ENCODE measurements around the gene SAMD8. TPM values are rescaled to one million over a fixed set of nuclear protein-coding genes. Genes with fewer than 3 reads are reported as not detected.
"Not testable (repeated sequence)": the region's sequence is repeated elsewhere in the genome, so short reads cannot be mapped to it uniquely, and the experiment has no call there.

SAMD8 gene
- total and polyA plus RNA-seq, 2 experiments from 2014 or later = 10.7 to 29.2 TPM

GRCh38 chr10:75123088-75123682, 11.7 kb downstream of the SAMD8 start:
- Histone ChIP-seq H3K4me1 (ENCODE audit: insufficient read depth) (peaks cover 16% of the 10 kb centered on the region), H4K20me1 (ENCODE audit: insufficient read depth, poor library complexity, severe bottlenecking) (peaks cover 34% of the 10 kb centered on the region), H2AFZ (no peak overlapping the region), H3K9me2 (replicated peaks; ENCODE audit: insufficient read depth) (no peaks in the 10 kb centered on the region), H3K9me3 (ENCODE audit: low read depth) (no peaks in the 10 kb centered on the region), H3K79me2 (peaks cover 92% of the 10 kb centered on the region), H3K4me3 (no peak overlapping the region), H3K27ac (no peak overlapping the region), H3K27me3 (no peaks in the 10 kb centered on the region), H3K36me3 (replicated peaks; ENCODE audit: insufficient read depth, low read depth) (no peaks in the 10 kb centered on the region), H3K4me2 (no peak overlapping the region)
- TF ChIP-seq EZH2 (IDR thresholded peaks at IDR 0.05; ENCODE audit: borderline replicate concordance) = no peak
- TF ChIP-seq CTCF (IDR thresholded peaks at IDR 0.05; ENCODE audit: poor library complexity) = no peak
- TF ChIP-seq EZH2phosphoT487 (IDR thresholded peaks at IDR 0.05; ENCODE audit: low read depth, severe bottlenecking, unreplicated experiment) = no peak
- no peak for DNase-seq (ENCODE audit: low spot score)
- 81% methylated on average over 4 of the region's 4 CpGs for WGBS (ENCODE audit: low lambda C conversion rate, missing lambda C conversion rate)

- DNase-seq (ENCODE audit: low spot score) = no peak
- peaks cover 13% of the 10 kb centered on the region for H3K4me1 ChIP-seq (ENCODE audit: insufficient read depth)
- H4K20me1 ChIP-seq (ENCODE audit: insufficient read depth, poor library complexity, severe bottlenecking) = peaks cover 26% of the 10 kb centered on the region
- H3K9me2 ChIP-seq (replicated peaks; ENCODE audit: insufficient read depth) = no peaks in the 10 kb centered on the region
- WGBS (ENCODE audit: low lambda C conversion rate, missing lambda C conversion rate) = 91% methylated on average over 2 of the region's 2 CpGs
- no peak overlapping the region for H3K4me3 ChIP-seq
- H2AFZ ChIP-seq = no peak overlapping the region
- no peaks in the 10 kb centered on the region for H3K9me3 ChIP-seq (ENCODE audit: low read depth)
- no peaks in the 10 kb centered on the region for H3K27me3 ChIP-seq
- H3K27ac ChIP-seq = no peak overlapping the region
- H3K36me3 ChIP-seq (replicated peaks; ENCODE audit: insufficient read depth, low read depth) = no peaks in the 10 kb centered on the region
- TF ChIP-seq EZH2 (IDR thresholded peaks at IDR 0.05; ENCODE audit: borderline replicate concordance) (no peak), EZH2phosphoT487 (IDR thresholded peaks at IDR 0.05; ENCODE audit: low read depth, severe bottlenecking, unreplicated experiment) (no peak), CTCF (IDR thresholded peaks at IDR 0.05; ENCODE audit: poor library complexity) (no peak)
- no peak overlapping the region for H3K4me2 ChIP-seq
- peaks cover 92% of the 10 kb centered on the region for H3K79me2 ChIP-seq
Observed at GRCh38 chr10:75126277-75126676, 14.8 kb downstream of the SAMD8 start.

GRCh38 chr10:75127471-75127870, 16.0 kb downstream of the SAMD8 start:
- peaks cover 7% of the 10 kb centered on the region for H3K4me1 ChIP-seq (ENCODE audit: insufficient read depth)
- TF ChIP-seq CTCF (IDR thresholded peaks at IDR 0.05; ENCODE audit: poor library complexity) (no peak), EZH2 (IDR thresholded peaks at IDR 0.05; ENCODE audit: borderline replicate concordance) (no peak), EZH2phosphoT487 (IDR thresholded peaks at IDR 0.05; ENCODE audit: low read depth, severe bottlenecking, unreplicated experiment) (no peak)
- H3K36me3 ChIP-seq (replicated peaks; ENCODE audit: insufficient read depth, low read depth) = no peaks in the 10 kb centered on the region
- H3K9me2 ChIP-seq (replicated peaks; ENCODE audit: insufficient read depth) = no peaks in the 10 kb centered on the region
- no peaks in the 10 kb centered on the region for H3K27me3 ChIP-seq
- no peaks in the 10 kb centered on the region for H3K9me3 ChIP-seq (ENCODE audit: low read depth)
- peak overlapping the region; percentile 54 for H3K27ac ChIP-seq
- no peak overlapping the region for H3K4me2 ChIP-seq
- WGBS (ENCODE audit: low lambda C conversion rate, missing lambda C conversion rate) = 45% methylated on average over 2 of the region's 2 CpGs
- no peak for DNase-seq (ENCODE audit: low spot score)
- no peak overlapping the region for H3K4me3 ChIP-seq
- H3K79me2 ChIP-seq = peaks cover 92% of the 10 kb centered on the region
- no peak overlapping the region for H2AFZ ChIP-seq
- peaks cover 18% of the 10 kb centered on the region for H4K20me1 ChIP-seq (ENCODE audit: insufficient read depth, poor library complexity, severe bottlenecking)

GRCh38 chr10:75128985-75129384, 17.5 kb downstream of the SAMD8 start:
- not testable (repeated sequence) for DNase-seq (ENCODE audit: low spot score); H3K27me3 ChIP-seq; H3K4me3 ChIP-seq; H3K4me1 ChIP-seq (ENCODE audit: insufficient read depth); H3K9me3 ChIP-seq (ENCODE audit: low read depth); H3K36me3 ChIP-seq (replicated peaks; ENCODE audit: insufficient read depth, low read depth); H2AFZ ChIP-seq; H3K27ac ChIP-seq; H3K4me2 ChIP-seq; H3K9me2 ChIP-seq (replicated peaks; ENCODE audit: insufficient read depth)
- H4K20me1 ChIP-seq (ENCODE audit: insufficient read depth, poor library complexity, severe bottlenecking) = peaks cover 14% of the 10 kb centered on the region
- peaks cover 92% of the 10 kb centered on the region for H3K79me2 ChIP-seq
- WGBS (ENCODE audit: low lambda C conversion rate, missing lambda C conversion rate) = 96% methylated on average over 1 of the region's 1 CpG
